ENCODE results near the gene FAM131B.

Gene FAM131B

DNA sequence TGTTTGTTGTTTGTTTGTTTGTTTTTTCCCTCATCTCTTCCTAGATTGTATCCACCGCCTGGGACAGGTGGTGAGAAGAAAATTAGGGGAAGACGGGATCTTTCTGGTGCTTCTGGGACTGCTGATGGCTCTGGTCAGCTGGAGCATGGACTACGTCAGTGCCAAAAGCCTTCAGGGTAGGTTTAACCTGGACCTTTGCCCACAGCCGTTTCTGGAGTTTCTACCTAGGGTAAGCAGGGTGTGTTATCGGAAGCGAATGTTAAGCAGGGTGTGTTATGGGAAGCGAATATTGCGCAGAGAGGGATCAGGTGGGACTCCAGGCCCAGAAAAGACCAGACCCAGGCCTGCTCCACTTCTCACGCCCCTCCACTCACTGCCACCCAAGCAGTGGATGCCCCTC, 41.9 kb downstream of the FAM131B start:
- DNase-seq, result no peak

GRCh38 chr7:143318661-143319060, 43.9 kb downstream of the FAM131B start:
- no peak for DNase-seq

GRCh38 chr7:143316492-143316891, 46.0 kb downstream of the FAM131B start:
- no peak for DNase-seq

DNA sequence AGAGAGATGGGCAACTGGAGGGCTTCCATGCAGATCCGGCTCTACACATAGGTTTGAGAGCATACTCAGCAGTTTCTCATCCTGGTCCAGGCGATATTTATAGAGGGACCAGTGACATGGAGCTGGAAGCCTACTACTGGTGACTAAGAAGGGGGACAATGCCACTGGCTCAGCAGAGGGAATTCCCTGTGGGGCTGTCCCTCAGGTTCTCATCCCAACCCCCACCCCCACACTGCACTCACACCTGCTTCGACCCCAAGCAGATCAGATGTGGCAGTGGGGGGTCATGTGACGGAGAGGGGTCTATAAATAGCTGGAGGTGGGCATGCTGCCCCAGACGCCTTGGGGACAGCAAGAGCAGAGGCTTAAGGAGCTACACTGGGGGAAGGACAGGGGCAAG, 46.7 kb downstream of the FAM131B start, which contains the start of gene CLCN1:
Gene CLCN1, plus strand, starts transcription at position 336 of the 400 bp plus-strand sequence. CDS start 102 bp downstream, outside the sequence.
- DNase-seq, result no peak

- no peak for DNase-seq
Observed at GRCh38 chr7:143314127-143314526, 48.4 kb downstream of the FAM131B start.

DNA sequence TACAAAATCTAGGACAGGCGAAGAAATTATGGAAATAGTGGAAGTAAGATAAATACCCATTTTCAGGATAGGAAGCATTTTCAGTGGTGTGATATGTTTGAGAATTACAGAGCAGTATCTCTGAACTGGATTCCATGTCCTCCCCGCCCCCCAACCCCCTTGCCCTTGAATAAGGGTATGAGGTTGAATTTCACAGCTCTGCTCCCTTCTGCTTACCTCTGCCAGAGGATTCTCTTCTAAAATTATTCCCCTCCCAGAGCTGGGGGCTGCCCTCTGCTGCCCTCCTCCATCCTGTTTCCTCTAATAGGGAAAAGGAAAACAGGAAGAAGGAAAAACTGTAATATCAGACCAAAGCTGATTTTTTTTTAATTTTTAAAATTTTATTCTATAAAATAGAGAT, 53.9 kb downstream of the FAM131B start:
- DNase-seq, result no peak

DNA sequence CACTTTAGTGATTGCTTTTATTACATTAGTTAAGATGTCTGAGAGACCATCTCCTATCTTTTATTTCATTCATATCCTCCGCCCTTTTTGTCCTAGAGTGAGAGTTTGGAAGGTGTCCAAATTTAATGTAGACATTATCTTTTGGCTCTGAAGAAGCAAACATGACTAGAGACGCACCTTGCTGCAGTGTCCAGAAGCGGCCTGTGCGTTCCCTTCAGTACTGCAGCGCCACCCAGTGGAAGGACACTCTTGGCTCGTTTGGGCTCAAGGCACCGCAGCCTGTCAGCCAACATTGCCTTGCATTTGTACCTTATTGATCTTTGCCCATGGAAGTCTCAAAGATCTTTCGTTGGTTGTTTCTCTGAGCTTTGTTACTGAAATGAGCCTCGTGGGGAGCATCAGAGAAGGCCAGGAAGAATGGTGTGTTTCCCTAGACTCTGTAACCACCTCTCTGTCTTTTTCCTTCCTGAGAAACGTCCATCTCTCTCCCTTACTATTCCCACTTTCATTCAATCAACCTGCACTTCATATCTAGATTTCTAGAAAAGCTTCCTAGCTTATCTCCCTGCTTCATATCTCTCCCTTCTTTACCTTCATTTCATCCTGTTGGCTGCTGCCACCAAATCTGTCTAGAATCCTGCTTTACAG, 57.0 kb downstream of the FAM131B start:
- DNase-seq, result peak; percentile 76

- DNase-seq, result no peak
Observed at GRCh38 chr7:143304938-143305337, 57.6 kb downstream of the FAM131B start.

GRCh38 chr7:143303733-143304132, 58.8 kb downstream of the FAM131B start:
- no peak for DNase-seq

Data from activated CD4-positive, alpha-beta T cell treated with anti-CD3 and anti-CD28 coated beads, Interleukin-2, amount 50 U/mL, for 1 hour (primary cell).